GM19099 (cell line): ENCODE results near the gene ATP1A3.

Source experiments
- POLR2A ChIP-seq: IDR thresholded peaks from 3 replicates; pipeline ENCODE4 v1.6.1; 2011; ENCODE audit warnings: low read depth; ENCODE audit not compliant: insufficient read length; ENCODE audit errors: extremely low read depth

ATP1A3 gene

DNA sequence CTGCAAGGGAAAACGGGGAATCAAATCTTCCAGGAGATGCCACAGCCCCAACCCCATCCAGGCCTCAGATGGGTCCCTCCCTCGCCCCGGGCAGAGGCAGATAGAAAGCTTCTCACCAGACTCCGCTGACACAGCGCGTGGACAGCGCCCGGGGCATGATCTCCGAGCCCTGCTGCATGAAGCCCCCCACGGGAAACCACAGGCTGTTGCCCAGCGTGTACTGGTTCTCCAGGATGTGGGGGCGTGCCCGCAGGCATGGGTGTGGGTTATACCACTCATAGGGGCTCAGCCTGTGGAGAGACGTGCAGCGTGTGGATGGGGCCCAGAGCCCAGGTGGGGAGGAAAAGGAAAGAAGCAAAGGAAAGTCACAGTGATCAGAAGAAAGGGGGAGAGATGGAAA, 27.2 kb upstream of the ATP1A3 start:
- no peak for TF ChIP-seq POLR2A

DNA sequence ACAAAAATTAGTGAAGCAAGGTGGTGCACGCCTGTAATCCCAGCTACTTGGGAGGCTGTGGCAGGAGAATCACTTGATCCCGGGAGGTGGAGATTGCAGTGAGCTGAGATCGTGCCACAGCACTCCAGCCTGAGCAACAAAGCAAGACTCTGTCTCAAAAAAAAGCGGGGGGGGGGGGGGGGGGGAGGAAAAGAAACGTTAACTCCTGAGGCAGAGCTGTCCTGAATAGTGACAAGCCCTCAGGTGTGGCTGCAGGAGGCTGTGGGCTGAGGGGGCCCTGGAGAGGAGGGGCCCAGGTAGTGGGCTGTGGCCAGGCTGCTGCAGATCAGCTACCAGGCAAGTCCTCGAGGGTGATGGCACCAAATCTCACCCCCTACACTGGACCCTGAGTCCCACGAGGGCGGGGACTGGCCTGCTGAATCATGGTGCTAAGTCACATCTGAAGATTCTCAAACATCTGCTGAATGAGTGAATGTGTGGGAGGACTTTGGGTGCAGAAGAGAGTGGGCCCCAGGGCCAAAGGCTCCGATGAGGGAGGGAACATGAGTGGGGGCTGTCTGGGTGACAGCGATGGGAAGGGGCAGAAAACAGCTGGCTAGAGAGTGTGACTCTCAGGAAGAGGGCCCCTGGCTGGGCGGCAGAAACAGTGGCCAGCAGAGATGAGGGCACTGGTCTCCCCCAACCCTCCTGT, 24.6 kb upstream of the ATP1A3 start:
- no peak for TF ChIP-seq POLR2A

DNA sequence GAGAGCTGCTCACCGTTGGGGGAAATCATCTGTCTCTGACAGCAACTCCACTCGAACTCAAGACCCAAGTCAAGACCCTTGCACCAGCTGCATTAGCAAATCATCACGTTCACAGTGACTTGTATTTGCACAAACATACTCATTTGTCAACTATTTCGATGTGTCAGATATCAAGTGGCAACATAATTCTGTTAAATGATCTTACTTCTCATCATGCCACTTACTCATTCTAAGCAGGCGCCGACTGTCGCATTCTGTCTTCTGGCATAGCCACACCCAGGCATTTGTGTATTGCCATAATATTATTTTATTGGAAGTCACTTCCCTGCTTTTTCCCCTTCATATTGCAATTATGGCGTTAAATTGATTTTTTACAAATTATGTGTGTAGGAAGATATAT, 23.0 kb upstream of the ATP1A3 start:
- no peak for TF ChIP-seq POLR2A

DNA sequence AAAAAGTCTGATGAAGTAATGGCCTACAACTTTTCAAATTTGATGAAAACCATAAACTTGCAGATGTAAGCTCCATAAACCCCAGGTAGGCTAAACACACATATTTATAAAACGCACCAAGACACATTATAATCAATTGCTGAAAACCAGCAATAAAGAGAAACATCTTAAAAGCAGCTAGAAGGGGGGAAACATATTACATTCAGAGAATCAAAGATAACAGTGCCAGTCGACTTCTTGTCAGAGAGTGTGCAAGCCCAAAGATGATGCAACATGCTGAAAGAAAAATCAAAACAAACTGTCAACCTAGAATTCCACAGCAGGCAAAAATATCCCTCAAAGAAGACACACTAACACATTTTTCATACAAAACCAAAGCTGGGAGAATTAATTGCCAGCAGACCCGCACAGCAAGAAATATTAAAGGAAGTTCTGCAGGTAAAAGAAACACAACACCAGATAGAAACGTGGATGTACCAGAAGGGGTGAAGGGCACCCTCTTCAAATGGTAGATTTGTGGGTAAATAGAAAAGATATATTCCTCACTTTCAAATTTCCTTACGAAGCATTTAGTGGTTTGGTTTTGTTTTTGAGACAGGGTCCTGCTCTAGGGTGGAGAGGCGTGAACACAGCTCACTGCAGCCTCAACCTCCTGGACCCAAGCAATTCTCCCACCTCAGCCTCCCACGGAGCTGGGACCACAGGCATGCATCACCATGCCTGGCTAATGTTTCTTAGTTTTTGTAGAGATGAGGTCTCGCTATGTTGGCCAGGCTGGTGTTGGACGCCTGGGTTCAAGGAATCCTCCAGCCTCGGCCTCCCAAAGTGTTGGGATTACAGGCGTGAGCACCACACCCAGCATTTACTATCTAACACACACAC, 16.5 kb upstream of the ATP1A3 start:
- TF ChIP-seq POLR2A: no peak

DNA sequence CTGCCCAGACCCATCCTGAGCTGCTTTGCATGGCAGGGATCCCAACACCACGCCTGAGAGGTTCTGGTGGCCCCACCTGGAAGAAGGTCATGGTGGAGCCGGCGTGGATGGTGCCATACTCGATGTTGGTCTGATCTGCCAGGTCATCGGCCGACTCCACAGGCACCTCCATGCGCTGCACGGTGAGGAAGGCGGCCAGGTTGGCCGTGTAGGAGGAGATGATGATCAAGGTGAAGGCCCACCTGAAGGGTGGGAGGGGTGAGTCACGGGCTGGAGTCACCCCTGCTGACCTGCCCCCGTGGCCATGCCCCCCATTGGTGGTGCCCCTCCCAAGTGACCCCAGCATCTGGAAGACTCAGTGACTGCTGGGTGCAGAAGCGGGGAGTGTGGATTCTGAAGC, 12.5 kb upstream of the ATP1A3 start:
- TF ChIP-seq POLR2A: no peak

DNA sequence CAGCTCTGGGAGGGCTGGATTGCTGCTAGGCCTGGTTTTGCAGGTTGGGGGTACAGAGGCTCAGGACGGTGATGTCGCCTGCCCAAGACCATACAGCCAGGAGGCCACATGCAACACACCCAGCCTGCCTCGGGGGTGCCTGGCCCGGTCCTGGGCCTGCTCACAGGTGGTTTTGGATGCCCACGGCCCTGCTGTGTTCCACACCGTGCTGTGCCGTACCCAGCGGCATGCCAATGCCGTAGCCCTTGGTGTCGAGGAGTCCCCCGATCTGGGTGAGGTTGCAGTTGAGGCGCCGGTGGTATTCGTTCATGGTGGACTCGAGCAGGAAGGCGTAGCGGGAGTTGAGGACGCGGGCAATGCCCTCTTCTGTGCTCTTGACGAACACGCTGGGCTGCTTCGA, 11.5 kb upstream of the ATP1A3 start:
- TF ChIP-seq POLR2A: no peak

DNA sequence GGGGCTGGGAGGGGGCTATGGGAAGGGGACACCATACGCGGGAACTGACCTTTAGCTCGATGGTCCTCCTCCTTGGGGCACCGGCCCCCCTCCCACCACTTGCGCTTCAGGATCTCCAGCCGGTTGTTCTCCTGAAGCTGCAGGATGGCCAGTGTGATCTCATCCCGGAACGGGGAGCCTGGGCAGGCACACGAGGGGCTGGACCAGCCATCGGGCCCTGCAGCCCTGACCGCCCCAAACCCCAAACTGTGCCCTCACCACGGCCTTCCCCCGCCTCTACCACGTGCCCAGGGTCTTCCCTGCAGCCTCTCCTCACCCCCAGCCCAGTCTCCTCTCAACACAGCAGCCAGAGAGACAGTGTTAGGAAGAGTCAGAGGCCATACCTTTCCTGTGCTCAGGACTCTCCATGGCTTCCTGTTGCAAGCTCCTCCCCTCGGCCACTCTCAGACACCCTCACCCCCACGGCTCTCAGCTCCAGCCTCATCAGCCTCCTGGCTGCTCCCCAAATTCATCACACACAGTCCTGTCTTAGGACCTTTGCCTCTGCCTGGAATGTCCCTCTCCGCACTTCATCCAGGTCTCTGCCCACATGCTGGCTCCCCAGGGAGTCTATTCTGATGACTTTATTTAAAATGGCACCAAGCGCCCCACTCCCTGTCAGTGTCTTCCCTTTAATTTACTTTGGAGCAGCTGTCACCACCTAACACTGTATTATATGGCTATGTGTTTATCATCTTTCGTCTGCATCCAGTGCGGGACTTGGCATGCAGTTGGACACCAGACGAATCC, 9.7 kb upstream of the ATP1A3 start:
- no peak for TF ChIP-seq POLR2A

DNA sequence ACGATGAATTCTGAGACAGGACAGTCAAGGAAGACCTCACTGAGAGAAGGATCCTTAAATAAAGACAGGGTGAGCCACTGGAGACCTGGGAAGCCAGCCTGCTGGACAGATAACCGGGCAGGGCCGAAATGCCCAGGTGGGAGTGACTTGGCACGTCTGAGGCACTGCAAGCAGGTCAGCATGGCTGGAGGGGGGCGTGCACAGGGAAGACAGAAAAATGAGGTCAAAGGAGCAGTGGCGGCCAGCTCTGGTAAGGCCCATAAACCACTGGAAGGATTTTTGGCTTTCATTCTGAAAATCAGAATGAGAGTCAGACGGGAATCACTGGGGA, 5.8 kb upstream of the ATP1A3 start:
- no peak for TF ChIP-seq POLR2A

DNA sequence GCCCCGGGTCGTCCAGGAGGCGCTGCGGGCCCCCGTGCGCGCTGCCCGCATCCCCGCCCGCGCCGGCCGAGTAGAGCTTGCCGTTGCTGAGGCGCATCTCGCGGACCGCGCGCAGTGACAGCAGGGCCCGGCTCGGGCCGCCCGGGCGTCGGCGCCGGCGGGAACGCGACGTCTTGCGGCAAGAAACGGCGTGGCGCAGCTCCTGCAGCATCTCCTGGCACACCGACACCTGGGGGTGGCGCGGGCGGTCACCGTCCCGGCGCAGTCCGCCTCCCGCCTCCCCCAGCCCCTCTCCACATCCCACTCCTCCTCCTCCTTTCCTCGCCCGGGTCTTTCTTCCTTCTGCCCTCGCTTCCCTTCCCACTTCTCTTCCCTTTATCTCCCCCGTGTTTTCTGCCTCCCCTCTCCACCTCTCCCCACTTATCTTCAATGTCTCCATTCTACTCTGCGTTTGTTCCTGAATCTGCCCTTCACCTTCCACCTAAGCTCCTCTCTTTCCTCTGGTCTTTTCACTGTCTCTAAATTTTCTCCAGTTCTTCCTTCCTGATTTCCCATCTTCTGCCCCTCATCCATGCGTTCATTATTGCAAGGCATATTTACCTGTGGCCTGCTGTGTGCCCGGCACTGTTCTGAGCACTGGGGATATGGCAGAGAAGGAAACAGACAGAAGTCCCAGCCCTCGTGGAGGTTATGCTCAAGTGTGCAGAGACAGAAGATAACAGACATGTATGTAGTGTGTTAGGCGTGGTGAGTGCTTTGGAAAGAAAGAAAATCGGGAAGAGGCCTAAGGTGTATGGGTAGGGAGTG, 5.2 kb upstream of the ATP1A3 start:
- no peak for TF ChIP-seq POLR2A

DNA sequence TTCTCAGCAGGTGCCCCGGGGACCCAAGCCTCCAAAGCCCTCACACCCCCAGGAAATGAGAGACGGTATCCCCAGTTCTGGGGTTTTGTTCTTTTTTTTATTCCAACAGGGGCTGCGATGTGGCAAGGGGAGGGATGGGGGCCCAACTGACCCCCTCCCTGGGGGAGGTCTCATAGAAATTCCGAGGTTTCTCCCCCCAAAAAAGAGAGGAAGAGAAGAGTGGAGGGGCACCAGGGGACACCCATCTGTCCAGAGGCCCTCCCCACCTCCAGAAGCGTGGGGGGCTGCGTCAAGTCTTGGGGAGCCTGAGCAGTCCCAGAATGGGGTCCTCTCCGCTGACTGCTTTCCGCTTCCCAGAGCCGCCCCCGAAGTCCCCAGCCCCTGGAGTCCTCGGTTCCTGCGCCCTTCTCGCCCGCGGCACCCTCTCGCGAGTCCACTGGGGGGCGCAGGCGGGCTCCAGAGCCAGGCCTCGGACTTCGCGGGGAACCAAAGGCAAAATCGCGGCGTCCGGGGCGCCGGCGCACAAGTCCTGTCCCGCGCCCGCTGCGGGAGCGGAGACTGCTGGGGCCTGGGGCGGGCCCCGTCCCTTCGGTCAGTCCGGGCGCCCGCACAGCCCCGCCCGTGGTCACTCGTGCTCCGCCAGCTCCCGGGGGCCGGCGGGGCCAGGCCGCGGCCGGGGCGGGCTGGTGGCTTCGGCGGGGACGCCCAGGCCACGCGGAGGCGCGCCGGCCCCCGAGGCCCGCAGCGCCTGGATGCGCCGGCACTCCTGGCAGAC, 4.4 kb upstream of the ATP1A3 start:
- TF ChIP-seq POLR2A: no peak

DNA sequence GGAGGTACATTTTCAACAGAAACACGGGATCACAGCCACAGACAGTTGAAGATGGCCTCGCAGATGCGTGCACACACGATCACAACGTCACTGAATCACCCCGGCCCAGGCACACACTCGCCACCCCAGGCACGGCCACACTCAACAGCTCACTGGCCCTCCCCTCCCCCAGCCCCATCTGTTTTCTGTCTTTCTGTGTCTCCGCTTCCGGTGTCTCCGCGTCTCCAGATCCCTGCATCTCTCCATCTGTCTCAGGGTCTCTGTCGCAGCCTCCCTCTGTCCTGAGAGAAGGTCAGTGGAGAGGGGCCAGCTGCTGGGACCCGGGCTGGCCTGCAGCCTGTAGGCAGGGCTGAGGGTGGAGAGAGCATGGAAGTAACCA, 3.8 kb upstream of the ATP1A3 start:
- no peak for TF ChIP-seq POLR2A

DNA sequence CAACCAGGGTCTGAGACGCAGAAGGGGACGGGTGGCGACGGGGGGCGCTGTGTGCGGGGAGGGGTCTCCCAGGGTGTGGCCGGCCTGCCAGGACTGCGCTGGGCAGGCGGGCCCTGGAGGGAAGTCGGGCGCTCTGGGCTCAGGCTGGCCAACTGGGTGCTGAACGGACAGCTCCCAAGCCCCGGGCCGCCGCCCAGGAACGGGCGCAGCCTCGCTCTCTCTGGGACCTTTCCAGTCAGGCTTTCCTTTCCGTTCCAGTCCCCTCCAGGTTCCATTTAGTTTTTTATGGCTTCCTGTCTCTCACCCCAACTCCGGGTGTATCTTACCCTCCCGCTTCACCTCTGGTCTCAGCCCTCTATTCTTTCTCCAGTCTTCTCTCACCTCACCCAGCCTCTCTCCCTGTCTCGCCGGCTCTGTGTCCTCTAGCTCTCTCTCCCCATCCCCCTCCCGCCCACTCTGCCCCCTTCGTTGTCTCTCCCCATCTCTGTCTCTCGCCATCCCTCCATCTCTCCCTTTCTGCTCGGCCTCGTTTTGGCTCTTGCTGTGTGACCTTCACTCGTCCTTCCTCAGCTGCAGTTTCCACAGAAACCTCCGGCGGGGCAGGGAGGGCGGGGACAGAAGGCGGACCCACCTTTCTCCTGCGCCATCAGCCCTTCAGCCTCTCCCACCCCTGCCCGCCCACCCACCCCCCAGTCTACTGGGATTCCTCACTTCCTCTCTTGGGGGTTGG, 3.3 kb upstream of the ATP1A3 start:
- TF ChIP-seq POLR2A: no peak

DNA sequence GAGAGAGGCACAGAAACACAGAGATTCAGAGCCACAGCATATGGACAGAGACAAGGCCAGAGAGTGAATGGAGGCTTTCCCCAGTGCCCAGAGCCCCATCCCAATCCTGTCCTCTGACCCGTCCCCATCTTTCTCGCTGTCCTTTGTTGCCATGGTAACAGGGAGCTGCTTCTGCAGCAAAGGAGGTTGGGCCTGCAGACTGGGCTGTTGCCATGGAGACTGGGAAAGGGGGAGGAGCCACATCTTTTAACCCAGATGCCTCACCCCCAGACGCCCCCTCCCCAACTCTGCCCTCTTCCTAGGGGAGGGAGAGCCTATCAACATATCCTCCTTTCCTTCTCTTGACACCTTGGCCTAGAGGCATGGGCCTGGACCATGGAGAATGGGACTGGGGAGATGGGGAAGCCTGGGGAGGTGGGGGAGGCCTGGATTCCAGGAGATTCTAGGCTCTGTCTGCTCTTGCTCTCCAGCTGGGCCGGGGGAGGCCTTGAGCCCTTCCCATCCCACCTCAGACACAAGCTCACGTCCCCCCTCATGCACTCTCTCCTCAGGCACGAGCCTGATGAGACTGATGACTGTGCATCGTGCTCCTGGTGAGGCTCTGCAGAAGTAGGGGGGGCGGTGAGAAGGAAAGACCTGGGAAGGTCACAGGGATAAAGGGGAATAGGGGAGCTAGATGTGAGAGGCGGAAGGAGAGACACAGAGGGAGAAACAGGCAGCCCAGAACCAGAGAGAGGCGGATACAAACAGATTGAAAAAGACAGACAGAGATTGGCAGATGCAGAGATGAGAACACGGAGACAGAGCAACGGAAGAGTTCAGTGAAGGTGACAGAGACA, 2.1 kb upstream of the ATP1A3 start:
- TF ChIP-seq POLR2A: no peak
